CD4-positive, alpha-beta T cell treated with Interleukin-21 for 1 hour (primary cell): Measurements from ENCODE around the gene PHF20.
"Not testable (repeated sequence)": the region's sequence is repeated elsewhere in the genome, so short reads cannot be mapped to it uniquely, and the experiment has no call there.

Experiments used
- DNase-seq: peaks from one replicate; pipeline ENCODE4 v3.0.0-alpha.2; 2020

PHF20 gene

GRCh38 chr20:35771689-35772562, at the start of gene PHF20:
Gene PHF20, plus strand, starts transcription at chr20:35772015. Its CDS starts 29,508 bp downstream, at chr20:35801523.
- DNase-seq, result peak; percentile 100

GRCh38 chr20:35723275-35723639, 48.6 kb upstream of the PHF20 start:
- DNase-seq, result not testable (repeated sequence)

DNA sequence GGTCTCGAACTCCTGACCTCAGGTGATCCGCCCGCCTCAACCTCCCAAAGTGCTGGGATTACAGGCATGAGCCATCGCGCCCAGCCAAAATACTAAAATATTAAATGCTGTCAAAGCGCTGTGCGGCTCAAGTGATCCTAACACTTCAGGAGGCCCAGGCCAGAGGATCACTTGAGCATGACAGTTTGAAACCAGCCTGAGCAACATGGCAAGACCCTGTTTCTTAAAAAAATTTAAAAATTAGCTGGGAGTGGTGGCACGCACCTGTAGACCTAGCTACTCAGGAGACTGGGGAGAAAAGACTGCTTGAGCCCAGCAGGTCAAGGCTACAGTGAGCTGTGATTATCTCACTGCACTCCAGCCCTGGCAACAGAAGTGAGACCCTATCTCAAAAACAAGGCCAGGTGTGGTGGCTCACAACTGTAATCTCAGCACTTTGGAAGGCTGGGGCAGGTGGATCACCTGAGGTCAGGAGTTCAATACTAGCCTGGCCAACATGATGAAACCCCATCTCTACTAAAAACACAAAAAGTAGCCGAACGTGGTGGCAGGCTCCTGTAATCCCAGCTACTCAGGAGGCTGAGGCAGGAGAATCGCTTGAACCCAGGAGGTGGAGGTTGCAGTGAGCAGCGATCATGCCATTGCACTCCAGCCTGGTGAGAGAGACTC, 48.0 kb upstream of the PHF20 start:
- DNase-seq, result not testable (repeated sequence)

DNA sequence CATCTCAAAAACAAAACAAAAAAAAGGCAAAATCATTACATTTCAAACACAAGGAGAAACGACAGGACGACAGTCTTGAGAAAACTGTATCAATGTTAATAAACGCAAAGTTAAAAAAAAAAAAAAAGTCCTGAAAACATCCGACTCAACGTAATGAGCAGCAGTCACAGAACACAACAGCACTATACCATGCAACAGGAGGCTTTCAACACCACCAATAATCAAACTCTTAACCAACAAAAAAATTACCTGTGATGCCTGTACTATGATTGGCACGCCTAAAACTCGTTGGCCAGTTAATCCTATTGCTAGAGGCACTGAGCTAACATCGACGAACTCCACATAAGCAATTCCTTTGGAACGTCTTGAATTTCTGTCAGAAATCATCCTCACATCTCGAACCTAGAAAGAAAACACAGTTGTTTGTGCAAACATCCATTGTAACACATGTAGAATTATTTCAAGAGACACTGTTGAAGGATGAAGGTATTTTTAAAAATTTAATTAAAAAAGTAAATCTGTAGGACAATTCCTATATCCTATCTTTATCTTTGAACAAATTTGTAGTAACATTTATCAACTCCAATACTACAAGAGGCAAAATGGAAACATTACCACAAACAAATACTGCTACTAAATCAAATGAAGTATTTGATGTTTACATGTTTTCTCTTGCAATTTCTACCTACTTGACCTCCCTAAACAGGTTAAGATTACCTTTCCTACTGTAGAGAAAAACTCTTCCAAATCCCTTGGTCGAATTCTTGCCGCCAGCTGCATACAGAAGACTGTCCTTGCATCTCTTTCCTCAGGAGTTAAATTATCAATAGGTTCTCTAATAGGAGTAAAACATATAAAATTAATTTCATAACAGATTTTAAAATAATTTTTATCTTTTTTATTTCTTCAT, 47.2 kb upstream of the PHF20 start:
- DNase-seq, result no peak

DNA sequence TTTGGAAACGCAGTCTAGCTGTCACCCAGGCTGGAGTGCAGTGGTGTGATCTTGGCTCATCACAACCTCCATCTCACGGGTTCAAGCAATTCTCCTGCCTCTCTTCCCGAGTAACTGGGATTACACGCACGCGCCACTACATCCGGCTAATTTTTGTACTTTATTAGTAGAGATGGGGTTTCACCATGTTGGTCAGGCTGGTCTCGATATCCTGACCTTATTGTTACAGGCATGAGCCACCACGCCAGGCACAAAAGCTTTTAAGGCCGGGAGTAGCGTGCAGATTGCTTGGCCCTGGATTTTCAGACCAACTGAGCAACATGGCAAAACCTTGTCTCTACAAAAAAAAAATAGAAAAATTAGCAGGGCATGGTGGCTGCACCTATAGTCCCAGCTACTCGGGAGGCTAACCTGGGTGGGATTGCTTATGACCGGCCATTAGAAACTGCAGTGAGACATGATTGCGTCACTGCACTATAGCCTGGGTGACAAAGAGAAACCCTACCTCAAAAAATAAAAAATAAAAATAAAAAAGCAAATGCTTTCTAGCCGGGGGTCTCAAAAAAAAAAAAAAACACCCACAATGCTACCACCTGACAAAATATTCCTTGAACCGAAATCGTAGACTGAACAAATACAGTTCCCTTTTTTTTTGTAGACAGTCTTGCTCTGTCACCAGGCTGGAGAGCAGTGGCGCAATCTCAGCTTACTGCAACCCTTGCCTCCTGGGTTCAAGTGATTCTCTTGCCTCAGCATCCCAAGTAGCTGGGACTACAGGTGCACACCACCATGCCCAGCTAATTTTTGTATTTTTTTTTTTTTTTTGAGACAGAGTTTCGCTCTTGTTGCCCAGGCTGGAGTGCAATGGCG, 44.7 kb upstream of the PHF20 start:
- DNase-seq, result no peak

GRCh38 chr20:35729283-35729807, 42.5 kb upstream of the PHF20 start:
- no peak for DNase-seq

- no peak for DNase-seq
Measured at GRCh38 chr20:35729836-35730582, 41.8 kb upstream of the PHF20 start.

GRCh38 chr20:35730583-35731468, 41.0 kb upstream of the PHF20 start:
- peak; percentile 0 for DNase-seq

DNA sequence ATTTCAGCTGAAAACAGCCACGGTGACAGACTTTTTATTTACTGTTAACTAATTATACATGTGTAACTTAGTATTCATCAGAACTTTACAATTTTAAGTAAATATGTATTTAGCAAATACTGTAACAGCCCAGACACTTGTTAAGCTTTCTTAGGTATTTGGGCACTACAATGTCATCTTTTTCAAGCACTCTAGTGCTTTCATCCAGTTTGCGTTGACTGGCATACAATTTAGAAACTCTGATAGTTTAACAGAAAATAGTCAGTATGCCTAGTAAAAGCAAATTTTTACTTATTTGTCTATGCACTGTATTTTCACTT, 40.4 kb upstream of the PHF20 start:
- DNase-seq, result peak; percentile 0

DNA sequence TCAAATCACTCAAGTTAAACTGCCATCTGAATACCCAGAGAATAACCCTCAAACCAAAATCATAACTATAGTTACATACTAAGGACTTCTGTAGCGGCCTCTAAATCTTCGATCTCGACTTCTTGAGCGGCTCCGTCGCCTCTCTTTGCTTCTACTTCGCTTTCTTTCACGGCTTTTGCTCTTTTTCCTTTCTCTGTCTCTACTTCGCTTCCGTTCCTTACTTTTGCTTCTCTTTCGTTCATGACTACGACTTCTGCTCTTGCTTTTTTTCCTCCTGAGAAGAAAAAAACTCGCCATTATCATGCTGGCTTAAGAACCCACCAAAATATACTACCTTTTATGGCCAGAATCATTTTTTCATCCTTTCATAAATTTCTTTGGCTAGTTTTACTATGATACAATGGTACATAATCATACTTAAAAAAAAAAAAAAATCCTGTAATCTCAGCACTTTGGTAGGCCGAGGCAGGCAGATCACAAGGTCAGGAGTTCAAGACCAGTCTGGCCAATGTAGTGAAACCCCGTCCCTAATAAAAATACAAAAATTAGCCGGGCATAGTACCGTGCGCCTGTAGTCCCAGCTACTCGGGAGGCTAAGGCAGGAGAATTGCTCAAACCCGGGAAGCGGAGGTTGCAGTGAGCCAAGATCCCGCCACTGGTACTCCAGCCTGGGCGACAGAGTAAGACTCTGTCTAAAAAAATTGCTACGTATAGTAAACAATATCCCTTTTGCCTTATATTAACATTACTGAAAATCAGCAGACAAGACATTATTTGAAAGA, 39.8 kb upstream of the PHF20 start:
- DNase-seq, result peak; percentile 0

DNA sequence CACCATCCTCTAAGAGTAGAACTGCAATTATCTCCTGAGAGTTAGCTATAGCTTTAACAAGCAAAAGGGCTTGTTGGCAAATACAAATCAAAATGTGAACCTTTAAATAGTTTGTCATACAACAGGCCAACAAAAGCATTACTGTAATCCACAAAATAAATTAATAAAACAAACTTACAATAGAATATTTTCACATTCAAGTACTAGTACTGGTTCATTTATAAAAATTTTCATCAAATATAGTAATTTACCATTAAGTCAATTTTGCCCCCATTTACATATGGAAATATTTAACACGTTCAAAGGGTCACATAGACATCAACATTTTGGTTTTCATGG, 39.2 kb upstream of the PHF20 start:
- peak; percentile 0 for DNase-seq

DNA sequence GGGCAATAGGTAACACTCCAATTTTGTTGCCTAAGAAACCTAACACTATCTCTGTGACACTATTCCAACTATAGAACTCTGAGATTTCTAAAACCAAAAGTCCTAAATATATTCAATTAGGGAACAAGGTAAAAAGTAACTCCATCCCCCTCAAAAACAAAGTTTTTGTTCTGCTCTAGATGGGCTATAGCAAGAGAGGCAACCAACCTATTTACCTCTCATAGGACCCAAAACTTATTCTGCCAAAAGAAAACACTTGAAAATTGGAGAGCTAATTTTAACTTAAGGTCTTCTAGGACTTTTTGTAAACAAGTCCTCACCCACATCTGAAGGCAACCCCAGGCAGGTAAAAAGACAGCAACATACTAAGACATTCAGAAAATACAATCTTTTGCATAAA, 37.4 kb upstream of the PHF20 start:
- DNase-seq, result no peak

GRCh38 chr20:35734777-35735649, 36.8 kb upstream of the PHF20 start:
- no peak for DNase-seq

- no peak for DNase-seq
Measured at GRCh38 chr20:35735826-35736470, 35.9 kb upstream of the PHF20 start.

DNA sequence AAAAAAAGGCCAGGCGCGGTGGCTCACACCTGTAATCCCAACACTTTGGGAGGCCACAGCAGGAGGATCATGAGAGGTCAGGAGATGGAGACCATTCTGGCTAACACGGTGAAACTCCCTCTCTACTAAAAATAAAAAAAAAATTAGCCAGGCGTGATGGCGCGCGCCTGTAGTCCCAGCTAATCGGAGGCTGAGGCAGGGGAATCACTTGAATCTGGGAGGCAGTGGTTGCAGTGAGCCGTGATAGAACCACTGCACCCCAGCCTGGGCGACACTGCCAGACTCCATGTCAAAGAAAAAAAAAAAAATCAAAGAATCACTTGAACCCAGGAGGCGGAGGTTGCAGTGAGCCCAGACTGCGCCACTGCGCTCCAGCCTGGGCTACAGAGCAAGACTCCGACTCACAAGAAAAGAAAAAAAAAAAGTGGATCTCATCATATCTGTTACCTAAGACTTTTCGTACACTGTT, 33.9 kb upstream of the PHF20 start:
- DNase-seq, result no peak

DNA sequence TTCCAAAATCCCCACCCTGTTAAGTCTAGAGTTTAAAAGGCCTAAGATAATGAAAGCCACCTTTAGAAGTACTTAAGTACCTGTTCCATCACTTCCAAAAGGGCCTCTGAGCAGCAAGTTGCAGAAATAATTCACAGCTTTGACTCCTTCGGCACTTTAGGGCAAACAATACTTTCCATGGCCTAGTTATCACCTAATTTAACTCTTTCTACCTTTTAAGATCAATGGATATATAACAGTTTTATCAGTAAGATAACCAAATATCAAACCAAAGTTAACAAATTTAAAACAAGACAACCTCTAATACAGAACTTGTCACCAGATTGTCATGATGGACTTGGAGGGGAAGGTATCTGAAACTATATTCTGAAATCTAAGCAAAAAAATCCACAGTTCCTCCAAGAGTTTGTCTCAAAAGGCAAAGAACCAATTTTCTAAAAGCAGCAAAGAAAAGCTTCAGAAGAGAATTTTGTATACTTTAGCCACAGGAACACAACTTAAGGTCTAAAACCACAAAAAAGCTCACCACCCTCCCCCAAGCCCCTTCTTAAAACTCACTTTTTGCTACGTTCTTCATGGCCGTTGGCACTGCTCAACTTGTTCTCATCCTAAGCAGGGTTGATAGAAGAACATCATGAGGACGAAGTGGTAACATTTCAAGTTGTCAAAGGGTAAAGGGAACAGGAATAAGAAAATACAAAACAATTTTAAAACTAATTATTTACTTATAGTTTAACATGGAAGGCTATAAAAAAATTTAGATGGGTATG, 33.2 kb upstream of the PHF20 start:
- DNase-seq, result no peak
